ENCODE measurements around the gene CMA1. TPM values are rescaled to one million over a fixed set of nuclear protein-coding genes. Genes with fewer than 3 reads are reported as not detected.

Gene CMA1, protein sequence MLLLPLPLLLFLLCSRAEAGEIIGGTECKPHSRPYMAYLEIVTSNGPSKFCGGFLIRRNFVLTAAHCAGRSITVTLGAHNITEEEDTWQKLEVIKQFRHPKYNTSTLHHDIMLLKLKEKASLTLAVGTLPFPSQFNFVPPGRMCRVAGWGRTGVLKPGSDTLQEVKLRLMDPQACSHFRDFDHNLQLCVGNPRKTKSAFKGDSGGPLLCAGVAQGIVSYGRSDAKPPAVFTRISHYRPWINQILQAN
- total RNA-seq, result not detected

DNA sequence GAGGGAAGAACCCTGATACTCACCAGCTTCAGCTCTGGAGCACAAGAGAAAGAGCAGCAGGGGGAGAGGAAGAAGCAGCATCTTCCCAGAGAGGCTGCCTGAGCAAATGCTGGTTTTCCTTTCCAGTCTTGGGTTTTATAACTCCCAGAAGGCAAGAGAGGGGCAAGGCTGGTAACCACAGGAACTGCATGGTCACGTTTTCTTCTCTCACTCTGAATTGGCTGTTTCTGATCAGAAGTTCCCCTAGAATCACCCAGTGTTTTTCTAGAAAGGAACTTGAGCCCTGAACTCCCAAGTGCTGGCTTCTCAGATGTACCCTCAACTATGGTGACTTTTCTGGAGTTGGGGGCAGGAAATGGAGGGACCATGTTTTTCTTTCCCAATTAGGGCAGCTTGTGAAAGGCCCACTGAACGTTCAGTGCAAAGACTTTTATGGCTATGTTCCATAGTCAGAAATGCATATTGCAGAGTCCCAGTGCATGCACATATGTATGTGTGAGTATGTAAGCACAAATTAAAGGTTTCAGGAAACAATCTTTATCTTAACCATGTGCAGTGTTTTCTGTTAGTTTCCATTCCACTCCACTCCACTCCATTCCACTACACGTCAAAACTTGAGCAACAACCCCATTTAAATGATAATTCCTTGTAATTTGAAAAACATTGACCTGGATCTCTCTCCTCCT lies at the start of gene CMA1:
Gene CMA1 (minus strand): TSS at position 111 of the 686 bp plus-strand sequence. CDS start 30 bp downstream, at position 81.

Other genes starting within 250 kb of the CMA1 start
- gene TGM1, start 245.1 kb downstream of the CMA1 start, total RNA-seq, result 3.0 TPM
- 31.4 TPM for gene RABGGTA, start 236.7 kb downstream of the CMA1 start, total RNA-seq
- 10.4 TPM for gene DHRS1, start 208.5 kb downstream of the CMA1 start, total RNA-seq
- 20.3 TPM for gene NOP9, start 208.4 kb downstream of the CMA1 start, total RNA-seq
- 2.8 TPM for gene CIDEB, start 200.3 kb downstream of the CMA1 start, total RNA-seq
- 1.8 TPM for gene LTB4R2, start 198.1 kb downstream of the CMA1 start, total RNA-seq
- gene LTB4R, start 196.8 kb downstream of the CMA1 start, total RNA-seq, result 1.2 TPM
- gene ADCY4, start 173.2 kb downstream of the CMA1 start, total RNA-seq, result 3.2 TPM
- gene RIPK3, start 168.3 kb downstream of the CMA1 start, total RNA-seq, result 0.69 TPM
- 5.5 TPM for gene NFATC4, start 140.1 kb downstream of the CMA1 start, total RNA-seq
- gene NYNRIN, start 109.3 kb downstream of the CMA1 start, total RNA-seq, result 13.8 TPM
- gene CBLN3, start 78.6 kb downstream of the CMA1 start, total RNA-seq, result 0.46 TPM
- 15.7 TPM for gene KHNYN, start 78.3 kb downstream of the CMA1 start, total RNA-seq
- gene SDR39U1, start 65.5 kb downstream of the CMA1 start, total RNA-seq, result 22.4 TPM
- gene CTSG, start 68.0 kb upstream of the CMA1 start, total RNA-seq, result 1.6 TPM
- not detected for gene GZMH, start 101.4 kb upstream of the CMA1 start, total RNA-seq
- not detected for gene GZMB, start 125.9 kb upstream of the CMA1 start, total RNA-seq

Measured in diencephalon (tissue), 1 donor.